GM19043 (cell line): ENCODE results near the gene HSD17B10.
A peak's percentile ranks its signal among the peaks of the same experiment; 100 is the strongest.
"Not testable (repeated sequence)": the region's sequence is repeated elsewhere in the genome, so short reads cannot be mapped to it uniquely, and the experiment has no call there.

Experiments
- ATAC-seq: cut with Tn5 transposase; IDR thresholded peaks from one replicate; pipeline ENCODE4 v1.9.1; 2021; ENCODE audit warnings: low read depth; ENCODE audit not compliant: unreplicated experiment

HSD17B10 gene

GRCh38 chrX:53433651-53434639 is at the start of gene HSD17B10:
Gene HSD17B10 (minus strand): TSS chrX:53434370. CDS start chrX:53434345, 25 bp downstream.
- peak; percentile 90 for ATAC-seq

GRCh38 chrX:53483416-53483815 is 49.2 kb upstream of the HSD17B10 start:
- no peak for ATAC-seq

DNA sequence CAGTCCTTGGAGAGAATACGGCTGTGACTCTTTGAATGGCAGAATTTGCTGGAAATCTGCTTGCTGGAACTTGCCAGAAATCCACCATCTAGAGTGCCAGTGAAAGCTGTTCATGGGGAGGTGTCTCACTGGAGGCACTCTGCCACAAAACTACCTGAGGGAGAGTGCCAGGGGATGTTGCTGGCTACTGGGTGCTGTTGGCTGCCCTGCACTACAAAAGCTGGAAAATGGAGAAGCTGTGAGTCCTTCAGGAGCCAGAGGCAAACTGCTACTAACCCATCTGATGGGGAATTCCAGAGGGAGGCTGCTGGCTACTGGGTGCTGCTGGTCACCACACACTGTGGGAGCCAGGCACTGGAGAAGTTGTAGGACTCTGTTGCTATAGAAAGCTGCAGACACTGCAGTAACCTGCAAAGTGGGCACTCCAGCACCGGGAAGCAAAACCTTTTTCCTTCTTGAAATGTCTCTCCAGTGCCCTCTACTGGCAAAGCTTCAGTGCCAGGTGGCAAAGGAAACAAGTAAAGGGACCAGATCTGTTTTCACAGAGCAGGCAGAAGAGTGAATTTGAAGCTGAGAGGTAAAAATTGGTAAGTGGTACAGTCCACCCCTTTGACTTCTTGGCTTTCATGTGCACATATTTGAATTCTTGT is 47.8 kb upstream of the HSD17B10 start:
- no peak for ATAC-seq

DNA sequence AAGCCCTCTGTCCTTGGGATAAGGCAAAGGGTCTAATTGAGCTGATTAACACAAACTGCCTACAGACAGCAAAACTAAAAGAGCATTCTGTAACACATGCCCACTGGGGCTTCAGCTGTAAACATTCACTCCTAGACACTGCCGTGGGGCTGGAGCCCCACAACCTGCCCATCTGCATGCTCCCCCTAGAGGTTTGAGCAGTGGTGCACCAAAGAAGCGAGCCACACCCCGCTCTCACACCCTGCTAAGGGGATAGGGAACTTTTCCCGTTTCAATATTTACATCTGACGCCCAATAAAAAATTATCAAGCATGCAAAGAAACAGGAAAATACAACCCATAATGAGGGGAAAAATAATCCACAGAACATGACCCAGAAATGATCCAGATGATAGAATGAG is 46.9 kb upstream of the HSD17B10 start:
- no peak for ATAC-seq

GRCh38 chrX:53479301-53479700 is 45.1 kb upstream of the HSD17B10 start:
- no peak for ATAC-seq

DNA sequence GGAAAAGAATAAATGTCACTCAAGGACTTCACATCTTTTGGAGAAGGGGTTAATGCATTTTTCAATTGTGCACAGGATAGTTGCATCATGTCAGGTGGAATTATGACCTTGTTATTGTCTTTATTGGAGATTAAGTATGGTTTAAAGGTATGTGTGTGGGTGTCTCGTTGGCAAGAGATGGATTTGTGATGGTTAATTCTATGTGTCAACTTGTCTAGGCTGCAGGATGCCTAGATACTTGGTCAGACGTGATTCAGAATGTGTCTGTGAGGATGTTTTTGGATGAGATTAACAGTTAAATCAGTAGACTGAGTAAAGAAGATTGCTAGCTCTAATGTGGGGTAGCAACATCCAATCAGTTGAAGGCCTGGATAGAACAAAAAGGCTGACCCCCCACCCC is 42.2 kb upstream of the HSD17B10 start:
- ATAC-seq, result no peak

- ATAC-seq, result no peak
These were observed 40.5 kb upstream of the HSD17B10 start for GRCh38 chrX:53474707-53475106.

DNA sequence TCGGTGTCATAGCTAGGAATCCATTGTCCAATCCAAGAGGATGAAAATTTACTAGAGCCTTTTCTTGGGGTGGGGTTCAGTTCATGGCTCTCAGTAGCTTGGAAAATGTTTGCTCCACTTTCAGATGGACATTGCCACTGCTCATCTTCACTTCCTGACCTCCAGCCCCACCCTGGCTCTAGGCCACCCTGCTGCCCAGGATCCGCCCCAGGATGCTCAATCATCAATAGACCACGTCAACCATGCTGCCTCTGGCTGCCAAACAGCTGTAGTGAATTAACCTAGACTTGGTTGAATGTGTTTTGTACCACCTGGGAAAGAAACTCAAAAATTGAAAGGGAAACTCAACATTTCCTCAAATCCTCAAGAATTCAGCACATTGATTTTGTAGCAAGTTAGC is 37.2 kb upstream of the HSD17B10 start:
- ATAC-seq, result no peak

- ATAC-seq, result not testable (repeated sequence)
These were observed 34.5 kb upstream of the HSD17B10 start for GRCh38 chrX:53468659-53469058.

DNA sequence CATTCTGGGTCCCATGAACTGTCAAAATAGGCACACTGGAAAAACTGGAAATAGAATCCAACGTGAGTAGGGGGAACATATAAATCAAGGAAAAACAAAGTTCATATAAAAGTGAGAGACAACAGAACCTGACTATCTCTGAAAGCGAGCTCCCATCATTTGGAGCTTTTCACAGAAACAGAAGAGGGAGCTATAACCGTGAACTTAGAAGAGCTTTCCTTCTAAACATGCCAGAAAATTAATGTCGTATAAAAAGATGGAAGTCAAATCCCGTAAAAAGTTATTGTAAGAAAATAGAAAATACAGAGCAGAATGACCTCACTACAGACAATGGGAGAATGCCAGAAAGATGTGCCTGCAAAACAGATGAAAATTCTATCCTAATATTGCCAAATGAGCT is 23.9 kb upstream of the HSD17B10 start:
- no peak for ATAC-seq

DNA sequence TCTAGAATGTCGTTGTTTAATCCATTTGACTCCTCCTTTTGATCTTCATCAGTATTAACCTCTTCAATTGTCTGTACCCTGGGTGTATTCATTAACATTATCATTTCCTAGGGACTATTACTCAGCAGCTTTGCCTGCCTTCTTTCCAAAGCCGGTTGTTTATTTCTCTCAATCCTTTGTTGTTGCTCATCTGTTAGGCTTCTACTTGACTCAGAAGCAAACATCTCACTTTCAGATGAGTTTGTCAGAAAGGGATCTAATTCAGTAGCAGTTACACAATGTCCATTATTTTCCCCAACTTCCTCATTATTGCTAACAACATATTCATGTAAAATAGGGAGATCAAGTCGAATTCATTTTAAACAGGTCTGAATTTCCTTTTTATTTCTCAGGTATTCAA is 22.1 kb upstream of the HSD17B10 start:
- no peak for ATAC-seq

GRCh38 chrX:53452812-53453211 is 18.6 kb upstream of the HSD17B10 start:
- ATAC-seq, result no peak

DNA sequence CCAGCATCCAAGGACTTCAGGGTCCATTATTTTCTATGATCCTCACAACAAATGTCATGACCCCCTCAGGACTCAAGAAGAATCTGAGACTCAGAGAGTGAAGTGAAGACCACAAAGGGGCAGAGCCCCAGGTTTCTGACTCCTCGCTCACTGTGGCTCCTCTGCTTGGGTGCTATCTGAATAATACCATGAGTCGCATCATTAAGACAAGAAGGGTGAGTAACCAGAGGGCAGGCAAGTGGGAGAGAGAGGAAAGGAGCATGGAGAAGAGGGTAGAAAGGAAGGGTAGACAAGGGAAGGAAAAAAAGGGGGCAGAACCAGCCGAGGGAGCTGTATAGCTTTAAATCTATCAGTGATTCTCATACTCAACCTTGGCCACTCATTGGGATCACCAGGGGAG is 15.5 kb upstream of the HSD17B10 start:
- no peak for ATAC-seq

- no peak for ATAC-seq
These were observed 13.3 kb upstream of the HSD17B10 start for GRCh38 chrX:53447441-53447840.

- ATAC-seq, result no peak
These were observed 11.8 kb upstream of the HSD17B10 start for GRCh38 chrX:53445977-53446376.

DNA sequence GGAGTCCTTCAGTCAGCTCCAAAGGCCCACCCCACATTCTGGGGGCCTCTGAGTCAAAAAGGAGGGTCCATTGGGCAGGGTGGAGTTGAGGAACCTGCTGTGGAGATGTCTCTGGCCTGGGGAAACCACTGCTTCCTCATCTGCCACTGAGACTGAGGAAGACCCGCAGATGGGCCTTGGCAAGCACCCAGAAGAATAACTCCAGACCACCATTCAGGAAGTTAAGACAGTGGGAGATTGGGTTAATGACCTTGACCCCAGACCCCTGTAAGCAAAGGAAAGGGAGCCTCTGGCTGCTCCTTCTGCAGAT is 8.1 kb upstream of the HSD17B10 start:
- ATAC-seq, result no peak

DNA sequence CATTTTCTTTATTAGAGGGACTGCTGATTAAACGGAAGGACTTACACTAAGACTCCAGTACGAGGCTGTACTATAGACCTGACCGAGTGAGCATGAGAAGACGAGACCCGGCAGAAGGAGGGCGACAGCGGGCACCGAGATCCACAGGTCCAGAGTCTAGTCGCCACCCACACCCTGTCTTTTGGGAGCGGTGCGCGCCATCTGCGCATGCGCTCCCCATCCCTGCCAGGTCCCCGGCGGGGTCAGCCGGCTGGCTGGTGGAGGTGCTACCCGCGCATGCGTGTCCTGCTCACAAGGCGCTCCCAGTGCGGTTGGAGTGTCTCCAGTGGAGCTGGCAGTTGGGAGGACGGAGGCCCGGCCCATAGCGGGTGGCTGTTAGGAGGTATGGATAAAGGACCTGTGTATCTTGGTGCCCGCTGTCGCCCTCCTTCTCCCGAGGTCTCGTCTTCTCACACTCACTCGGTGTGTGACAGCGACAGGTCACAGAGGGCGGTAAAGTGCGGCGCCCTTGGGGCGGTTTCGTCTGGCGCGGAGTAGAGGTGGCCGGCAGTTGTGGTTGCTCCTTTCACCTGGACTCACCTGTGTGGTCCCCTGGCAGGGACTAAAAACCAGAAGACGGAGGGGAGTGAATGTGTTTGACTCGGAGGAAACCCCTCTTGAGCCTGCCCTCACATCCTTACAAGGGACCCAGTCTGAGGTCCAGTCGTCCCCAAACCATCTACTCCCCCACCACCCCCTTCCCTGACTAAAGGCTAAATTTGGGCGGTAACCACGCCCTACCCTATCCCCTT is 7.6 kb upstream of the HSD17B10 start:
- ATAC-seq, result peak; percentile 78

GRCh38 chrX:53440621-53441517 is 6.7 kb upstream of the HSD17B10 start:
- ATAC-seq, result no peak

DNA sequence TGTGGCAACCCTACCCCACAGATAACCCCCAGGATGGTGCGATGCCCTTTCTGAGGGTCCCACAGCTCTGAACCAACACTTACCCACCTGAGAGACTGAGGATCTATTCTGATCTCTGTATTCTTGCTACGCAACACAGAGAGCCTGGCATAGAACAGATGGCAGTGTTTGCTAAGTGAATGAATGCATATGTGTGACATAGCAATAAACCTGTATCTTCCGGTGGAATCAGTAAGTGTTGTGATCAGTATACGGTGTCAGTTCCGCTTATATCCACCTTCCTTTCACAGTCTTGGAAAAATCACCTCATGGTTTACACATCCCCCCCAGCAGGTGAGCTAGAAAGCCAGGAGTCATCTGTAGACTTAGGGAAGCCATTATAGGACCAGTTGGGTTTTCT is 5.9 kb upstream of the HSD17B10 start:
- no peak for ATAC-seq

DNA sequence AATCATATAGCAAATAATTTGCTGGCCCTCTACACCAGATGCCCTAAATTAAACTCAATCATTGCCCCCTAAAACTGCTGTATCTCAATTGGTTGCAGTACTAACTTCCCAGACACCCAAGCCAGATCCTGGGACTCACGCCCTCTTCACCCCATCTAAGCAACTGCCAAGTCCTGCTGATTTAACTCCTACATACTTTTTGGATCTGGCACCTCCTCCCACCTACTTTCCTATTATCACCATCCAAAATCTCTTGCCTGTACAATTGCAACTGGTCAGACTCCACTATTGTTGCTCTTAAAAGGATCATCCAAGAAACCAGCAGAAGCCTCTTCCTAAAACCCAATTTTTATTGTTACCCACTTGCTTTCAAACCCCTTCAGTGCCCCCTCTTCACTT is 4.7 kb upstream of the HSD17B10 start:
- ATAC-seq, result no peak
